Measurements from ENCODE around the gene INTS3. TPM values are rescaled to one million over a fixed set of nuclear protein-coding genes. Genes with fewer than 3 reads are reported as not detected.
A peak's percentile ranks its signal among the peaks of the same experiment; 100 is the strongest.

The INTS3 gene
- total and polyA plus RNA-seq, 2 donors (not counting 3 experiments of a cell fraction or from before 2014, with no cell fraction given): 61.9 to 63.1 TPM

GRCh38 chr1:153773096-153773921 is 45.5 kb downstream of the INTS3 start:
- Histone ChIP-seq H3K9me3 (replicated peaks; ENCODE audit: control insufficient read depth, insufficient read depth, low read length) (no peaks in the 10 kb centered on the region), H2AFZ (ENCODE audit: low read depth, low read length) (peak overlapping the region; percentile 2), H3K9ac (replicated peaks; ENCODE audit: extremely low read depth, insufficient read depth, low read length) (peak overlapping the region; percentile 10), H3K4me2 (ENCODE audit: insufficient read depth, low read length) (no peak overlapping the region), H3K27ac (ENCODE audit: insufficient read depth, low read depth, low read length) (peak overlapping the region; percentile 10), H3K79me2 (ENCODE audit: control insufficient read depth, insufficient read depth, low read length) (no peaks in the 10 kb centered on the region), H4K20me1 (replicated peaks; ENCODE audit: control insufficient read depth, extremely low read depth, insufficient read depth, low read length) (no peaks in the 10 kb centered on the region), H3K4me1 (ENCODE audit: control insufficient read depth, extremely low read depth, insufficient read depth, low read length) (peaks cover 51% of the 10 kb centered on the region), H3K36me3 (ENCODE audit: control insufficient read depth in 2 of 2, extremely low read depth in 1 of 2, insufficient read depth in 2 of 2, low read length in 2 of 2) (peaks cover 3 to 13% of the 10 kb centered on the region in 2 experiments), H3K4me3 (replicated peaks in 1 of 3; ENCODE audit: insufficient read depth in 1 of 3, low read depth in 1 of 3, low read length in 3 of 3) (no peak overlapping the region), H3K9me1 (replicated peaks; ENCODE audit: control insufficient read depth, extremely low read depth, insufficient read depth, low read length) (no peaks in the 10 kb centered on the region), H3K27me3 (ENCODE audit: control insufficient read depth in 2 of 2, insufficient read depth in 2 of 2, low read length in 2 of 2) (no peaks in the 10 kb centered on the region)
- POLR2A ChIA-PET: interaction anchor here (0.5 to 0.8 kb wide), 2 partner anchors 76 to 82 kb away, joined by 3 read pairs; no protein-coding TSS in a partner anchor
- TSS peak; percentile 64 for BruUV-seq (replicated peaks)
- TF ChIP-seq GATA2 (IDR thresholded peaks at IDR 0.05; ENCODE audit: insufficient read depth, insufficient read length, low read depth, low read length) (peak; percentile 81), MYC (IDR thresholded peaks at IDR 0.05; ENCODE audit: low read depth, low read length) (no peak), POLR2AphosphoS5 (IDR thresholded peaks at IDR 0.05; ENCODE audit: insufficient read depth, low read depth, low read length) (peak; percentile 24), CTCF (IDR thresholded peaks at IDR 0.05; ENCODE audit: extremely low read depth in 1 of 2, insufficient read depth in 1 of 2, low read depth in 1 of 2, low read length in 2 of 2) (no peak), MAX (IDR thresholded peaks at IDR 0.05; ENCODE audit: insufficient read depth, insufficient read length) (no peak), FOS (IDR thresholded peaks at IDR 0.05; ENCODE audit: borderline replicate concordance, insufficient read depth, low read length) (no peak), POLR2A (IDR thresholded peaks at IDR 0.05; ENCODE audit: low read depth, low read length) (peak; percentile 47), EZH2 (IDR thresholded peaks at IDR 0.05; ENCODE audit: borderline replicate concordance, low read depth, low read length, severe bottlenecking) (no peak), JUN (IDR thresholded peaks at IDR 0.05; ENCODE audit: borderline replicate concordance, insufficient read depth, insufficient read length, low read depth) (no peak)
- dilution Hi-C loops (cut with MboI; ENCODE audit: extremely low pct_ligation_motif_present, low sequenced_read_pairs): no loop called here
- peak; percentile 92 for FAIRE-seq
- intact Hi-C loops (cut with micrococcal nuclease): loop anchor here (2.0 kb wide), 2 partner anchors 25 to 263 kb away; no protein-coding TSS in a partner anchor
- CTCF ChIA-PET: interaction anchor here (1.3 to 6.2 kb wide), 11 partner anchors 10 to 214 kb away, joined by 4 to 83 read pairs (median 6); partner anchors contain the start of genes NPR1 and S100A13
- peak; percentile 55 for DNase-seq (ENCODE audit: low read depth, low spot score)
